GM19035 (cell line): ENCODE results near the gene CIAPIN1.
A peak's percentile ranks its signal among the peaks of the same experiment; 100 is the strongest.
"Not testable (repeated sequence)": the region's sequence is repeated elsewhere in the genome, so short reads cannot be mapped to it uniquely, and the experiment has no call there.

Experiments used
- ATAC-seq: cut with Tn5 transposase; IDR thresholded peaks from one replicate; pipeline ENCODE4 v1.9.1; 2021; ENCODE audit not compliant: unreplicated experiment

CIAPIN1 gene

DNA sequence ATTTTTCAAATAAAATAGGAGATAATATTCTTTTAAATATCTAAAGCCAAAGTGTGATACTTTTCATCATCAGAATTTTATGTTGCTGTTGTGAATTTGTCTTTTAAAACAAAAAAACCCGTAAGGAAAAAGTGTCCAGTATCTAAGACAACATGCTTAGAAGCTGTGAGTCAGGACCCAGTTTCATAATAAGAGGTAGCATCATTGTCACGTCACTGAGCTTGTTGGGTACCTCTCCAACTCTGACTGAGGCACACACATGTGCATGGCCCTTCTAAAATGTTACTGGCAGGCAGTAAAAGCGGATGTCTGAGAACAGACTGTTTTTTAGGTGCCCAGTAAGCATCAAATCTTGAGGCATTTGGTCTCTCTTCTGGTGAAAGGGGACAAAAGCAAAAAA, 2.5 kb downstream of the CIAPIN1 start:
- no peak for ATAC-seq

DNA sequence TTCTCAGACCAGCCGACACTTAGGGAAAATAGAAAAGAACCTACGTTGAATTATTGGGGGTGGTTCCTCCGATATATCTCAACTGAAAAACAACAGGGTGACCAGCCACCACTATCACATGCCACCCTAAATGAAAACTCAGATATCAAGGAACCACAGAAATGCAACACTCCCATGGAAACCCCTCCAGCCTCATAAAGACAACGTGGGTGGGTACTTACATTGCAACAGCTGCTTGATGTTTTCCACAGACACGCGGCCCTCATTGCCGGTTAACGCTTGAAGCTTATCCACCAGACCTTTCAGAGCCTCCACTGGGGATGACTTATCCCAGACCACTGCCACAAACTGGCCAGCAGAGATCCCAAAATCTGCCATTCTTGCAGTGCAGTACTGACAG, 6.6 kb downstream of the CIAPIN1 start:
- ATAC-seq, result not testable (repeated sequence)

DNA sequence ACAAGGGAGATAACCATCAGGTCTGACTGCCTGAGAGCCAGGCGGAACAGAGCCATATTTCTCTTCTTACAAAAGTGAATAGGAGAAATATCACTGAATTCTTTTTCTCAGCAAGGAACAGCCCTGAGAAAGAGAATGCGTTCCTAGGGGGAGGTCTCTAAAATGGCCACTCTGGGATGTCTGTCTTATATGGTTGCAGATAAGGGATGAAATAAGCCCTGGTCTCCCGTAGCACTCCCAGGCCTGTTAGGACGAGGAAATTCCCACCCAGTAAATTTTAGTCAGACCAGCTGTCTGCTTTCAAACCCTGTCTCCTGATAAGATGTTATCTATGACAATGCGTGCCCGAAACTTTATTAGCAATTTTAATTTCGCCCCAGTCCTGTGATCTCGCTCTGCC, 7.2 kb downstream of the CIAPIN1 start:
- not testable (repeated sequence) for ATAC-seq

DNA sequence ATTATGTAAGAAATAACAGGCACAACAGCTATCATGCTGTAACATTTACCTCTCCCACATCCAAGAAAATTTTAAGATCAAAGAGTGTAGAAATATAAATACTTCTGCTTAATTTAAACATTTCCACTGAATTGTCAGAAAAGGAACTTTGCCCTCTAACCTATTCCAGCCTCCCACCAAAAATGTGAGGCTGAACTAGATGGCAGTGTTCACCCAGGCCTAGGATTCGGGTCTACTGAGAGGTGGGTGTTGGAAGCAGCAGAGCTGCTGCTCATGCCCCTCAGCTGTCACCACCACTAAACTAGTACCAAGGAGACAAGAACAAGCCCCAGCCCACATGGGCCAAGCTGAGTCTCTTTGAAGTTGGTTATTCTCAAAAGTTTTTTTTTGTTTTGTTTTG, 11.3 kb downstream of the CIAPIN1 start:
- ATAC-seq, result no peak

DNA sequence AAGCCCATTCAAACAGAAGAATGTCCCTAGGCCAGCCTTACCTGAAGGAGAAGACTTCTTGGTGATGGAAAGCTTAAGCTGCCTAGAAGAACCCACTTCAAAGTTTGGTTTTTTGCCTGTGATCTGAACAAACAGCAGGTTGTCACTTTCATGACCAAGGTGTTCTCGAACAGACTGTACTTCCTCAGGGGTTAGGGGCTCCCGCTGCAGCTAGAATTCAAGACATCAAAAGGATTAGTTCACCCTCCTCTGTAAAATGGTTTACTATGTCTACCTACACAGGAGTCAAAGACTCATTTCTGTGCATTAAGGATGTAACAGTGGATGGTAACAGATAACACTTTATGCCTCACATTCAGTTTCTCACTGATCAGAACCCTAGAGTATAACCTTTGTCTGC, 13.2 kb downstream of the CIAPIN1 start:
- no peak for ATAC-seq

DNA sequence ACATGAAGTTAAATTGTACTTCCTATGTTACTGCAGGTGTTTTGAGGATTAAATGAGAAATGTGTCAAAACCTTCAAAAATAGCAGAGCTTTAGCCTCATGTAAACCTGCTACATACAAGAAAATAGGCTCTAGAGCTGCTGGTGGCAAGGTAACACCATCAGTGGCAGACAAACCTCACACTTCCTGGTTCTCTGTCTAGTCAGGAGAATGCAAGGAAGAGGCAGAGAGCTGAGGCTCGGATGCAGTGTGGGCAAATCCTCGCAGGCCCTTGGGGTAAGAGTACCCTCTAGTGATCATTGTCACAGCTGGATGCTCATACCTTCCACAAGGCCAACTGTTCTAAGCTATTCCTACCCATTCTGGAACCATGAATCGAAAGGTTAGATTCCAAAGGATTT, 14.2 kb downstream of the CIAPIN1 start:
- no peak for ATAC-seq

DNA sequence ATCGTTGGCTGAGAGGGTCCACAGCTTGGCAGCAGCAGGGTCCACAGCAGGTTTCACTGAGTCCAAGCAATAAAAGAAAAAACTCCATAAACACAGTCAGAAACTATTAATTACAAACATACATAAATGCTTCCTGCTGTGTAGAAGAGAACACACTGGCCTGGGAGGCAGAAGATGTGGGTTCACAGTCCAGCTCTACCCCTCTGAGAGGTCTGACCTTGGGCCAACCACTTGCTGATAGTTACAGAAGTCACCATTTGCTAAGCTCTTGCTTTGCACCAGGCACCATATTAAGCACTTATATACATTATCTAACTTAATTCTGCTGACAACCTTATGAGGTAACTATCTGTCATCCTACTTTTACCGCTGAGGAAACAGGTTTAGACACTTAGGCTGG, 14.7 kb downstream of the CIAPIN1 start:
- no peak for ATAC-seq

DNA sequence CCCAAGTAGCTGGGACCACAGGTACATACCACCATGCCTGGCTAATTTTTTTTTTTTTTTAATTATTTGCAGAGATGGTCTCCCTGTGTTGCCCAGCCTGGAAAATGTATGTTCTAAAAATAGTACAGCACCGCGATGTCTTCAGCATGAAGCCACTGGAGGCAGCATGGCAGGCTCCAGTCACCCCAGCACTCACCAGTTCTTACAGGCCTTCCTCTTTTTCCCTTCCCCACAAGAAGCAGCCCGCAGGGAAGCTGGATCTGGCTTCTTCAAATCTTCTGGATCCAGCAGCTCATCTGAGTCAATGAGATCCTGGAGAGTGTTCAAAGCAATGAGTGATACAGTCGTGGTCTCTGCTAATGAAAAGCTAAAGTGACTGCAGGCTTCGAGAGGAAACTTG, 16.2 kb downstream of the CIAPIN1 start:
- ATAC-seq, result no peak

DNA sequence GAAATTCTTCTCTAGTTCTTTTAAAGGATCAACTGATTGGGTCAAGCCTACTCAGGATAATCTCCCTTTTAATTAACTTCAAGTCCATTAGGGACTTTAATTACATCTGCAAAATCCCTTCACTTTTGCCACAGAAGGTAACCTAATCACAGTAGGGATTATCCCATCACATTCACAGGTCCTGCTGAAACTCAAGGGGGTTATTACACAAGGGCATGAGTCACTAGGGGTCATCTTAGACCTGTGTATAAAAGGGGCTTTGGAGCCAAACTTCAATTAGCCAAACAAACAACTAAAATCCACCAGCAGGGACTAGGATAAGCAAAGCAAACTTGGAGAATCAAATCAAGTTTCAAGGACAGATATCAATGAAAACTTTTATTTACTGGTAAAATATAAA, 19.4 kb downstream of the CIAPIN1 start:
- ATAC-seq, result no peak

DNA sequence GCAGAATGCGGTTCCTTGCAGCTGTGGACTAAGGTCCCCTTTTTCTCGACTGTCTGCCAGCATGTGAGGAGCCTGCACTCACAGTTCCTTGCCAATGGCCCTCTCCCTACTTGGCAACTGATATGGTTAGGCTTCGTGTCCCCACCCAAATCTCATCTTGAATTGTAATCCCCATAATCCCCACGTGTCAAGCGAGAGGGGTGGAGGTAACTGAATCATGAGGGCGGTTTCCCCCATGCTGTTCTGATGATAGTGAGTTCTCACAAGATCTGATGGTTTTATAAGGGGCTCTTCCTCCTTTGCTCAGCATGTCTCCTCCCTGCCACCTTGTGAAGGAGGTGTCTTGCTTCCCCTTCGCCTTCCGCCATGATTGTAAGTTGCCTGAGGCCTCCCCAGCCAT, 19.9 kb downstream of the CIAPIN1 start:
- no peak for ATAC-seq

DNA sequence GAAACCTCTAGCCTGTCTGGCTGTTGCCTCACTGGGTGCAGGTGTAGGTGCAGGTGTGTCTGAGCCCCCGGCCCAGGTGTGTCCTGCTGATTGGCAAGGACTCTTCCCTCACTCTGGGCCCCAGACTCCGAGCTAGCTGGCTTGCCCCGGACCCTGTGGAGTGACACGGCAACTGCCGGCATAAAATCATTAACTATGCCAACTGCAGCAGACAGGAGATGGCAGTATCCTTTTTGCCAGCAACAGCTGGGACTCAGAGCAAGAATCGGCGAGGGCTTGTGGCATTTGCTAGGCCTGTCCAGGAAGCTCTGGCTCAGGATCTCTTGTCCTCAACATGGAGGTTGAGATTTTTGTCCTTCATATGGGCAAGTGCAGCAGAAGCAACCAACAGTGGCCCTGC, 20.8 kb downstream of the CIAPIN1 start:
- ATAC-seq, result no peak

DNA sequence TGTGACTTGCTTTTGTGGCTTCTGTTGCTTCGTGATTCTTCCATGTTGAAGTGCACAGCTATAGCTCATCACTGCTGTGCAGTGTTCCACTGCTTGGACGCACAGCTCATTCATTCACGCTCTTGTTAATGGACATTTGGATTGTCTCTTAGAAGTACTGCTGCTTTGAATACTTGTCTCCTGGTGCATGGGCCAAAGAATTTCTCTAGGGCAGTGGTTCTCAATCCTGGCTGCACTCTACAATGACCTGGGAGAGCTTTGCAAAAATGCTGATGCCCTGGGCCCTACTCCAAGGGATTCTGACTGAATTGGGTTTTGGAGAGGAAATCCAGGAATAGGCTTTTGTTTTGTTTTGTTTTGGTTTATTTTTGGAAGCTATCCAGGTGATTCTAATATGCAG, 22.6 kb downstream of the CIAPIN1 start:
- ATAC-seq, result no peak

DNA sequence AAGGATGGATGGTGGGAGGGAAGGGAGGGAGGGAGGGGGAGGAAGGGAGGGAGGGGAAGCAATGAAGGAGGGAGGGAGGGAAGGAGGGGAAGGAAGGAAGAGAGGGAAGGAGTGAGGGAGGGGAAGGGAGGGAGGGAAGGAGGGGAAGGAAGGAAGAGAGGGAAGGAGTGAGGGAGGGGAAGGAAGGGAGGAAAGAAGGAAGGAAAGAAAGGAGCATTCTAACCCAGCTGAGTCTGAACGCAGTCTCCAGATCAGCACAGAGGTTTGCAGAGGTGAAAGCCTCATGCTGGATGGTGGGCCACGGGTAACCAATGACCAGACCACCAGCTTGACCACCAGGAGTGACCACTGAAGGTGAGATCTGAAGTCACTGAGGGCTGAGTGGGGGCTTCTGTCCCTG, 24.0 kb downstream of the CIAPIN1 start:
- no peak for ATAC-seq

DNA sequence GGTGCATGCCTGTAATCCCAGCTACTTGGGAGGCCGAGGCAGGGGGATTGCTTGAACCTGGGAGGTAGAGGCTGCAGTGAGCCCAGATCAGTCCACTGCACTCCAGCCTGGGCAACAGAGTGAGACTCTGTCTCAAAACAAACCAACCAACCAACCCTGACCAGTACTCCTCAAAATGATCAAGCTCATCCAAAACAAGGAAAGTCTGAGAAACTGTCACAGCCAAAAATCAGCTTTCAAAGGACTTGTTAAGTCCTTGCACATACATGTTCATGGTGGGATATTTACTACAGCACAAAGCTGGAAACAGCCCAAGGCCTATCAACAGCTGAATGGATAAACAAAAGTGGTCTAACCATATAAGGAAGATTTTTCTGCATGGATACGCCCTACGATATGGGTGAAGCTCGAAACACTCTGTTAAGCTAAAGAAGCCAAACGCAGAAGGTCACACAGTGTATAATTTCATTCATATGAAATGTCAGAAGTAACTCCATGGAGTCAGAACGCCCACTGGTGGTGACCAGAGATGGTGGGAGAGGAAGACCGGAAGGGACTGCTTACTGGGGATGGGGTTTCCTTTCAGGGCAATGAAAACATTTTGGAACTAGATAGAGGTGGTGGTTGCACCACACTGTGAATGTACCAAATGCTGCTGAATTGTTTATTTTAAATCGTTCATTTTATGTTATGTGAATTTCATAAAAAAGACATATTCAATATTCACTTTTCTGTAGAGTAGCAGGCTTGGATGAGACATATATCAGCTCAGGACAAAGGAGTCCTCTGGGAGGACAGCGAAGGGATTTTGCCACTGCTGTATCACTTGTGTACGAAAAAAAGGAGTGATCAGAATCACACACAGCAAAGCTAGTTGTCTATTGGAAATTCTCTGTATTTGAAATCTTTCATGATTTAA, 24.9 kb downstream of the CIAPIN1 start:
- no peak for ATAC-seq

DNA sequence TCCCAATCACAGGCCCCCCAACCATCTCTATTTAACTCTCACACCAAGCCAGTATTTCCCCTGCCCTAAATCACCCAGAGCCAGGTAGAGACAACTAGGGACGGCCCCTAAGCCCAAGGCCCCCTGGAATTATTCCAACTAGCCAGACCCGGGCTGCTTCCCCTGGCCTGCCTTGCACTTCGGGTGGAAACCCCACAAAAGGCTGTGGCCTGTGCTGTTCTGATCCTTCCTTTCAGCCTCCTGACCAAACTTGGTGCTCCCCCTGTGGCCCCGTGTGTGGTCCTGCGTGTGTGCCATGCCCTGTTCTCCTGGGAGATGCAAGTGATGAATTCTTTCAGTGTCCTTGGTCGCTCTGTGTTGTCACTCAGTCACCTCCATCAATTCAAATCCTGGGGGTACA, 27.7 kb downstream of the CIAPIN1 start:
- ATAC-seq, result no peak

DNA sequence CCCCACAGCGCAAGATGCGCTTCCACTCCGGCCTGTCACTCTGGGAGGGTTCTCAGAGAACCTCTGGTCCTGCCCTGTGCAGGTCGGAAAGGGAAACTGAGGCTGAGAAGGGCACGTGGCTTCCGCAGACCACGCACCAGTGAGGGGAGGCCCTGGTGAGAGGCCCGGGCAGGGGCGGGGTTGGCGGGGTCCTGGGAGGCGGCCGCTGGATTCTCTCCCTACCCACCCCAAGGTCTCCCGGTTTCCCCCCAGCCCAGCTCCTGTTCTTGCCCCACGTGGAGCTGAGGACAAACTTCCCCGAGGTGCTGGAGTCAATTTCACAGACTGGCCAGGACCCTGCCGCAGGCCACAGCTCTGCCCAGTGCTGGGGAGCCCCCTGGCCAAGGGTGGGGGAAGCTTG, 31.1 kb downstream of the CIAPIN1 start:
- no peak for ATAC-seq

DNA sequence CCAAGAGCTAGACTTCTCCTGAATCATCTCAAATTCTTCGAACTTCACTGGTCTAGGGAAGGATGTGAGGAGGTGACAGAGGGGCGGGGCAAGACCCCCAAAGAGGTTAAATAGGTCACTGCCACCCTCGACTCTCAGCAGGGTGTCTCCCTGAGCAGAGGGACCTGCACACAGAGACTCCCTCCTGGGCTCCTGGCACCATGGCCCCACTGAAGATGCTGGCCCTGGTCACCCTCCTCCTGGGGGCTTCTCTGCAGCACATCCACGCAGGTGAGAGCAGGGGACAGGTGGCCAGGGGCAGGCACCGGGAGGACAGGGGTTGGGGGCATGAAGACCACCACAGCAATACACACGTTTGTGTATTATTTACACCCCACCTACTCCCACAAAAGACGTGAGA, 33.5 kb downstream of the CIAPIN1 start:
- no peak for ATAC-seq

DNA sequence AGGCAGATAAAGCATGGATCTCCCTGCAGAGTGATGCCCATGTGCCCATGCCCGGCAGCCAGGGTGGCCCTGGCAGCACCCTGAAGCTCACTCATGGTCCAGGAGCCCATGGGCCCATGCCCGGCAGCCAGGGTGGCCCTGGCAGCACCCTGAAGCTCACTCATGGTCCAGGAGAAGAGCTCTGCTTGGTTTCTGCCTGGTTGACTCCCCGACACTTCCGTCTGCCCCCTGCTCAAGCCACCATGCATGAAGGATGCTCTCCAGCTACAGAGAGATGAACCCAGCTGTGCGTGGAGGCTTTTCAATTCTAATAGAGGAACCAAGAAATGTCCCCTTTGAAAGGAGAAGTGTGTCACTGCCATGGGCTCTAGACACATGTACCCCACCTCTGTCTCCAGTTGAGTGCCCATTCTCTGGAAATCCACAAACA, 33.9 kb downstream of the CIAPIN1 start:
- ATAC-seq, result peak; percentile 45

DNA sequence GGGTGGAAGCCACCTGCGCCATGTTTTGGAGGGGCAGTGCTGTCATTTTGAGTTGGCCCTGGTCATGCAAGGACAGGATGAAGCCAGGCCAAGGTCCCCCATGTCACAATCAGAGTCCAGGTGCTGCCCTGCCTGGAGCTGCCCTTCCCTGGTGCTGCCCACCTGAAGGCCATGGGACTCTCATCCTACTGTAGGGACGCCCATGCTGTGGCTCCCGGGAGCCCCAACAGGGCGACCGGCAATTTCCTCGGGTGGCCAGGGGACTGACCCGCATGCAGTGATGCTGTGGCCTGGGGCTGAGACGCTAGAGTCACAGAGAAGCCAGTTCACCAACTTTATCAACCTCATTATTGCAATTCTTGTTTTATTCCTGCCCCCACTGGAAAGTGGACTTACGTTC, 34.6 kb downstream of the CIAPIN1 start:
- no peak for ATAC-seq

DNA sequence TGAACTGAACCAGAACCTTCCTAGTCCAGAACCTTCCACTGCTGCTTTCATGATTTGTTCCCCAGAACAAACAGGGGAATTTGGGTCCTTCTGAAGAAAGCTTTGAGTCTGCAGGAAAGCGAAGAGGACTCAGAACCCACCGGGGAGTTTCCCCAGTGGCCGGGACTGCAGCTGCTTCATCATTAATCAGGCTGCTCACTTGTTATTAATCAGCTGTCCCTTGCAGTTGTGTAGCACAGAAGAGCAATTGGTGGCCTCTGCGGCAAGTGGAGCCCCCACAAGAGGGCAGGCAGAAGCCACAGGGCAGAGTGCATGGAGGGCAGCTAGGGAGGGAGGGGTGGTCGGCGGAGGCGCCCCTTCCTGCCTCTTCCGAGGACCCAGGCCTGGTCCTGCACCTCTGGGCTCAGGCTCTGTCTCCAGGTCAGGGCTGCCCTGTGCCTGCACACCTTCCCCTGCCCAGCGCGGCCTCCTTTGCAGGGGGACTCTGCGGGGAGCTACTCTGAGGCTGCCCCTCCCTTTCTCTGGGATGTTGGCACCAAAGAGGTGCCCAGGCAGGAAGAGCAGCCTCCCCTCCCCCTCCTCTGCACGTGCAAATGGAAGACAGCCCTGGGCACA, 35.7 kb downstream of the CIAPIN1 start:
- no peak for ATAC-seq

DNA sequence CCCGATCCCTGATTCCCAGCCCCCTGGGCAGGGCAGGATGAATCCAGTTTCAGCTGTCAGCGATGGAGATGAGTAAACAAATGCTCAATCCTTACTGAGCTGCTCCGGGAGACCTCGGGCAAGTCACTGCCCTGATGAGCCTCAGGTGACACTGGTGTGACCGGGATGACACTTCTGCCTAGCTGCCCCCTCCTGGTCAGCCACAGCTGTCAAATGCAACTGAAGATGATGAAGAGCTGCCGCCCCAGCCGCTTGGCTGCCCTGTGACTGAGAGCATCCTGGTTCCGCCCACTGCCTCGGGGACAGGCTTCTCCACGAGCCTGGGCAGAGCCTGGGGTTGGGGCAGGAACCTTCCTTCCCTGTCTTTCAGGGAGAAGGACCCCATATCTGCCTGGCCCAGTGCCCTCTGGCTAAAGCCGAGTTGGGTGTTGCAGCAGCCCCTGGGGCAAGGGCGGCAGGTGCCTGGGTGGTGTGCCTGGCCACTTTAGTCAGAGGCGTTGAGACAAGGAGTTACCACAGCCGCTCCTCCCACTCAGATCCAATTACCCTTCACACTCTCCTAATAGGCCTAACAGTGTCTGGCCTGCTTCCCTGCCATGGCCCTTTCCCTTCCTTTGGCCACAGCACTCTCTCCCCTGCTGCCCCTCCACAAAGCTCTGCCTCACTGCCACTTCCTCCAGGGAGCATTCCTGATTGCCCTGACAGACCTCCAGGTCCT, 37.2 kb downstream of the CIAPIN1 start:
- no peak for ATAC-seq

DNA sequence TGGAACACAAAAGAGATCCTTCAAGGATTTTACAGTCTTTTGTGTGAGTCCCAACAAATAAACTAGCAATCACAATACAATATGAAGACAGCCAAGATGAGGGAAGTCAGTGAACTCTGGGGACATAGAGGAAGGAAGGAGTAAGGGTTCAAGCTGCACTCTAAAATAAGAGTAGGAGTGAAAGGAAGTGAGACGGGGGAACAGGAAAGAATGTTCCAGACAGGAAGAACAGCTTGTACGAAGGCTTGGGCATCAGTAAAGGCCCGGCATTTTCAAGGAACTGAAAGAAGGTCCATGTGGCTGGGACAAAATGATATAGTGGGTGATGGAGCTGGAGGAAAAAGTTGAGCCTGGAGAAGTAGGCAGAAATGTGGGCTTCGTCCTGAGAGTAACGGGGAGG, 38.1 kb downstream of the CIAPIN1 start:
- no peak for ATAC-seq
